ENCODE data around the gene CAMSAP1. TPM values are rescaled to one million over a fixed set of nuclear protein-coding genes. Genes with fewer than 3 reads are reported as not detected.
A peak's percentile ranks its signal among the peaks of the same experiment; 100 is the strongest.

CAMSAP1 gene
- total RNA-seq, 1 donor from 2014 or later, result 31.1 TPM

DNA sequence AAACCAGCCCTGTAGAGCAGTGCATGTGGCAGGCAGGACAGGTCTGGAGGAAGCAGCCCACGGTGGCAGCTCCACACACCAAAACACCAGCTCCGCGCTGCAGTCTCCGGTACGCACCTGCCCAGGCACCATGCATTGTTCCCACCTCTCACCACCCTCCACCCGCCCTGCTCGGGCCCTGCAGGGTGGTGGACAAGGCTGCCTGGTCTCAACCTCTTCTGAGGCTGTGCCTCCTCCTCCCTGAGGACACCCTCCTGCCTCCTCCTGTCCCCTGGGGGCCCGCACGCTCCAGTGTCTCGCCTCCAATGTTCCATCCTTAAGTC lies 109.1 kb downstream of the CAMSAP1 start:
- TF ChIP-seq CTCF (conservative IDR thresholded peaks at IDR 0.05; ENCODE audit: low read depth, low read length), result no peak
- DNase-seq (ENCODE audit: low read depth), result no peak
- H3K4me3 ChIP-seq (ENCODE audit: low read depth, low read length), result no peak overlapping the region

DNA sequence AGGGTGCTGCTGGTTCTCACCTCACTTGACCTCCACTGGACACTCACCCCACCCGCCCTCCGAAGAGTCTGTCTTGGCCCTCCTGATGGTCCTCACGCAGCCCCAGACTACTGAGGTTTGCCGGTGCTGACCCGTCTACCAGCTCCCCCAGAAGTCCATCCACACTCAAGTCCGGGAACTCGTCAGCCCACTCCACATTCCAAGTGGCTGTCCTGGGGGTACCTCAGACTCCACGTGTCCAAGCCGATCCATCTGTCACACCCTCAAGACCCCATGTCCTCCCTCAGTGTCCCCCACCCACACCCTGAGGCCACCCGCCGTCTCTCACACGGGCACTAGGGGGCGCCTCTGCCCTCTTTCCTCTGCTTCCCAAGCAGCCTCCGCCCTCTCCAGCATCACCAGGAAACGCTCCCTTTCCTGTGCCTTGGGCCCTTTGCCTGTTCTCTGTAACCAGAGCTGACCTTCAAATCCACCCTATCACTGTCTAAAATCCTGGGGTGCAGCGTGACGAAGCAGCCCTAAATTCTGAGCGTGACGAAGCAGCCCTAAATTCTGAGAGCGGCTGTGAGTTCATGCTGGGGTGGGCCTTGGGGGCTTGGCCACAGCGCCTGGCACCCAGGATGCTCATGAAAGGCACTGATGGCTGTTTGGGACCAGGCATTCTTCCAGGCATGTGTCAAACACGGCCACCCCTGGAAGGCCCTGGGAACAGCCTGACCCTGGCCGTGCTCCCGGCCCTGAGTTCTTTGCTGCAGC lies 109.7 kb downstream of the CAMSAP1 start:
- no peak for DNase-seq (ENCODE audit: low read depth)

DNA sequence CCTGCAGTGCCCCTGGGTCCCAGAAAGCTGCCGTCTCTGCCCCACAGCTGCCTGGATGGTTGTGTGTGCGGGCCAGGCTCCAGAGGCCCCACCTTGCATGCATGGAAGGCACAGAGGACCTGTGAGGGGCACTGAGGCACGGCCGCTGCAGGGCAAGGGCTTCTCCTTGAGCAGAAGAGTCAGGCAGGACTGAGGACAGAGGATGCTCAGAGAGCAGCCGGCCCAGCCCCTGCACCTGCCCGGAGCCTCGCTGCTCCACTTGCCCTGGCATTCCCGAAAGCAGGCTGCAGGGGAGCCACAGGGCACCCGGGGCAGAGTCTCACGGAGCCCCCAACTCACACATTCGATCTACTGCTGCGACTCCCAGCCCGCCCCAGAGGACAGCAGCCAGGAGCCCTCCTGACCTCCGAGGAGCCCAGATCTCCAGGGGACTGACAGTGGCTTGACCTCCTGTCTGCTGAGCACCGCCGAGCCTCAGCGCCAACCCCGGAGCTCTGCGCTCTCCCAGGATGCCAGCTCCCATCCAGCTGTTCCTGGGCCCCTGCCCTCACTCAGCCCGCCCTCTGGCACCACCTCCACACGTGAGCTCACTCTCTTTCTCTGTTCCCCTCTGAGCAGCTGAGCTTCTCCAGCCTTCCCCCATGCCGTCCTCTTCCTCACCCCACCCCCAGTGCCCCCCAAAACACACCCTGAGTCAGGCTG lies 110.4 kb downstream of the CAMSAP1 start:
- DNase-seq (ENCODE audit: low read depth), result no peak
- TF ChIP-seq CTCF (conservative IDR thresholded peaks at IDR 0.05; ENCODE audit: low read depth, low read length), result no peak

More for the DNA sequence above, 109.7 kb downstream of the CAMSAP1 start:
- H3K4me3 ChIP-seq (ENCODE audit: low read depth, low read length), result no peak overlapping the region
- TF ChIP-seq CTCF (conservative IDR thresholded peaks at IDR 0.05; ENCODE audit: low read depth, low read length), result peak; percentile 46

GRCh38 chr9:135795391-135795790 lies 112.0 kb downstream of the CAMSAP1 start:
- DNase-seq (ENCODE audit: low read depth), result no peak
- H3K4me3 ChIP-seq (ENCODE audit: low read depth, low read length), result no peak overlapping the region
- no peak for TF ChIP-seq CTCF (conservative IDR thresholded peaks at IDR 0.05; ENCODE audit: low read depth, low read length)

More for the DNA sequence above, 110.4 kb downstream of the CAMSAP1 start:
- no peak overlapping the region for H3K4me3 ChIP-seq (ENCODE audit: low read depth, low read length)

DNA sequence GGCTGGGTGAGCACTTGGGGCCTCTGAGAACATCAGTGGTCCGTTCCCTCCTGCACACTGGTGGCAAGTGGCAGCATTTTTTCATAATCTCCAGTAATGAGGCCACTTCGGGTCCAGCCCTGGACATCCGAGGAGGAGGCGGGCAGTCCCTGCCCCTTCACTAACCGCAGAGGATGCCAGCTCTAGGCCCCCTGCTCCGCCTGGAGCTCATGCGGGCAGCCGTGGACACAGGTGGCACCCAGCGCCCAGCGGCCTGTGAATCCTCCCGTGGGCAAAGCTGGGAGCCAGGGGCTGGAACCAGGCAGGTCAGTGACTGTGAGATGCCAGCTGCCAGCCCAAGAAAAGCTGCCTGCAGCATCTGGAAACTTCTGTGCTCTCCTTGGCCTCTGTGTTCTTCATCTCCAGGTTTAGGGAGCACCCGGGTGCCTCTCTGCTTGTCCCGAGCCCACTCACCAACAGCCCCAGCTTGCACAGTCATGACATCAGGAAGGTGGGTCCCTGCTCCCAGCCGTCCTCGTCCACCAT lies 112.9 kb downstream of the CAMSAP1 start:
- no peak for TF ChIP-seq CTCF (conservative IDR thresholded peaks at IDR 0.05; ENCODE audit: low read depth, low read length)
- DNase-seq (ENCODE audit: low read depth), result no peak
- no peak overlapping the region for H3K4me3 ChIP-seq (ENCODE audit: low read depth, low read length)

DNA sequence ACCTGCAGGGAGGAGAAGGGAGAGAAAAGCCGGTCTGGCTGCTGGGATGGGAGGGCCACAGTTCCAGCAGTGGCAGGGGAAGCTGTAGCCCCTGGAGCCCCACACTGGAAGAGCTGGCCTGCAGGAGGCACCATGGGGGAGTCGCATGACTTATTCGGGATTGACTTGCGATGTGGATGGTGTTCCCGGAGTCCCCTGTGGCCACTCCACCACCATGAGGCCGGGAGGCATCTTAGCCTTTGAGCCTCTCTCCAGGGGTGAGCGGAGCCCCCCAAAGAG lies 113.3 kb downstream of the CAMSAP1 start:
- no peak for TF ChIP-seq CTCF (conservative IDR thresholded peaks at IDR 0.05; ENCODE audit: low read depth, low read length)
- DNase-seq (ENCODE audit: low read depth), result no peak
- H3K4me3 ChIP-seq (ENCODE audit: low read depth, low read length), result no peak overlapping the region

Data from epithelial cell of proximal tubule (primary cell).